ENCODE results near the gene GLP1R. TPM values are rescaled to one million over a fixed set of nuclear protein-coding genes. Genes with fewer than 3 reads are reported as not detected.
A peak's percentile ranks its signal among the peaks of the same experiment; 100 is the strongest.

The GLP1R gene
- total RNA-seq, 2 donors from 2014 or later, result 1.9 to 5.8 TPM

GRCh38 chr6:39076623-39077535 lies 28.3 kb downstream of the GLP1R start:
- no peak for TF ChIP-seq CTCF (IDR thresholded peaks at IDR 0.05)
- Histone ChIP-seq H3K27me3 (no peaks in the 10 kb centered on the region), H3K4me1 (no peaks in the 10 kb centered on the region), H3K9me3 (no peaks in the 10 kb centered on the region), H3K36me3 (no peaks in the 10 kb centered on the region), H3K27ac (no peak overlapping the region), H3K4me3 (no peak overlapping the region)
- peak; percentile 43 for DNase-seq (ENCODE audit: low spot score)

GRCh38 chr6:39077882-39078594 lies 29.5 kb downstream of the GLP1R start:
- Histone ChIP-seq H3K36me3 (no peaks in the 10 kb centered on the region), H3K27ac (no peak overlapping the region), H3K4me3 (no peak overlapping the region), H3K27me3 (no peaks in the 10 kb centered on the region), H3K4me1 (no peaks in the 10 kb centered on the region), H3K9me3 (no peaks in the 10 kb centered on the region)
- peak; percentile 23 for DNase-seq (ENCODE audit: low spot score)
- no peak for TF ChIP-seq CTCF (IDR thresholded peaks at IDR 0.05)

- H3K4me3 ChIP-seq, result no peak overlapping the region
- no peak overlapping the region for H3K27ac ChIP-seq
- H3K27me3 ChIP-seq, result no peaks in the 10 kb centered on the region
- TF ChIP-seq CTCF (IDR thresholded peaks at IDR 0.05), result no peak
- H3K9me3 ChIP-seq, result no peaks in the 10 kb centered on the region
- no peaks in the 10 kb centered on the region for H3K36me3 ChIP-seq
- DNase-seq (ENCODE audit: low spot score), result peak; percentile 30
- H3K4me1 ChIP-seq, result no peaks in the 10 kb centered on the region
Measured at GRCh38 chr6:39078695-39079094, 30.1 kb downstream of the GLP1R start.

DNA sequence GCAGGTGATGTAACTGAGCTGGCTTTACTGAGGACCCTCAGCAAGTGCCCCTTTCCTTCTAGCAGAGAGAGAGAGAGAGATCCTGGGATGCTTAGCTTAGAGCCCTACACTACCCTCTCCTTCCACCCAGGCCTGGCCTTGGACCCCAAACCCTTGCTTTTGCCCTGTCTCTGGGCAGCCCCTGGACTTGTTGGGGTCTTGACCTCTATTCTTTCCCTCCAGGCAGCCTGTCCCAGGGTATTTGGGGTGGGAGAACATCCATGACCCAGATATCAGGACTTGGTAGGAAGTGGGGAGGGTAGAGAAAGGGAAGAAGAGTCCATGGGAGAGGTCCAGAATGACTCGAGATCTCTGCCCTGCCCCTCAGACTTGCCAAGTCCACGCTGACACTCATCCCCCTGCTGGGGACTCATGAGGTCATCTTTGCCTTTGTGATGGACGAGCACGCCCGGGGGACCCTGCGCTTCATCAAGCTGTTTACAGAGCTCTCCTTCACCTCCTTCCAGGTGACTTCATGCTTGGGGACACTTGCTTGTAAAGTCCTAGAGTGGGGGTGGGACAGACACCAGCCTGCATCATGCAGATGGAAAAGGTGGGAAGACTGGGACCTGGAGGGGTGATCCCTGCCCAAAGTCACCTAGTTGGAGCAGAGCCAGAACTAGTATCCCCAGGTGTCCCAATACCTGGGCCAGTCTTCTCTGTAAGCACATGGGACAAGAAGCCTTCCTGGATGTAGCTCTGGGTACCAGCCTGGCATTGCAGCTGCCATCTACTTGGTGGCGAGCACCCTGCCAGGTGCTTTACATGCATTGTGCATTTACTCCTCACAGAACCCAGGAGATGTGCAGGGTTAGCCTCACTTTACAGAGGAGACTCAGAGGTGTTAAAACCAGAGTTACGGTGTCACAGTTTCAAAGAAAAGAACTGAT lies 30.9 kb downstream of the GLP1R start:
- no peak overlapping the region for H3K27ac ChIP-seq
- no peaks in the 10 kb centered on the region for H3K36me3 ChIP-seq
- H3K4me3 ChIP-seq, result no peak overlapping the region
- no peaks in the 10 kb centered on the region for H3K9me3 ChIP-seq
- TF ChIP-seq CTCF (IDR thresholded peaks at IDR 0.05), result no peak
- no peaks in the 10 kb centered on the region for H3K4me1 ChIP-seq
- DNase-seq (ENCODE audit: low spot score), result no peak
- no peaks in the 10 kb centered on the region for H3K27me3 ChIP-seq

DNA sequence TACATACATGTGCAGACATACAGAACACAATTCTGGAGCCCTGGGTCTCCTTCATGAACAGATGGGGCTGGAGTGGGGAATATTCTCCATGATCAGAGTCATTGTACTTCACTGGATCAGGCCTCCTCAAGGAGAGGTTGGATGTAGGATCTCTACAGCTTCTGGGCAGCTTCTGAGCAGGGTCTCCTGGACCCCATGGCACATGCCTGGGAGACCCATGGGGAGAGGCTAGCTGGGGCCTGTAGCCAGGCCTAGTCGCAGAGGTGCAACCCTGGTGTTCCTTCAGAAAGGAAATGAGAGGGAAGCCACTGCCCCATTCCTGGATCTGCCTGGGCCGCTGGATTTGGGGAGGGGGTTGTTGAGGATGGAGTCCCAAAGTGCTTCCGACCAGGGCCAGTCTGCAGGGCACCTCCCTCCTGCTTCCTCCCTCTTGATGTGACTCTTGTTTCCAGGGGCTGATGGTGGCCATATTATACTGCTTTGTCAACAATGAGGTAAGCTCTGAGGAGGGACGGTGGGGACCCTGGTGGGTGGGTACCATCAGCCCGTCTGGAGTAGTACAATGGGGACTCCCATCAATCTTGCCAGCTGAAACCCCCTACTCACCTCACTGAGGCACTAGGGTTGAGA lies 31.8 kb downstream of the GLP1R start:
- DNase-seq (ENCODE audit: low spot score), result no peak
- no peaks in the 10 kb centered on the region for H3K4me1 ChIP-seq
- H3K27me3 ChIP-seq, result no peaks in the 10 kb centered on the region
- no peak overlapping the region for H3K4me3 ChIP-seq
- no peak for TF ChIP-seq CTCF (IDR thresholded peaks at IDR 0.05)
- no peaks in the 10 kb centered on the region for H3K36me3 ChIP-seq
- H3K27ac ChIP-seq, result no peak overlapping the region
- no peaks in the 10 kb centered on the region for H3K9me3 ChIP-seq
